Measurements from ENCODE around the gene CNIH3. TPM values are rescaled to one million over a fixed set of nuclear protein-coding genes. Genes with fewer than 3 reads are reported as not detected.

The CNIH3 gene
- total RNA-seq, 4 donors from 2014 or later: 0.81 to 2.2 (median 1.4) TPM

- Histone ChIP-seq H3K36me3 (no peaks in the 10 kb centered on the region), H3K4me3 (no peak overlapping the region), H3K9me3 (no peaks in the 10 kb centered on the region), H3K27me3 (no peaks in the 10 kb centered on the region), H3K4me1 (no peaks in the 10 kb centered on the region), H3K27ac (no peak overlapping the region)
- WGBS, 2 donors (ENCODE audit: low coverage in 1 of 2): 89% methylated on average over 5 of the region's 8 CpGs; no CpG with 5 or more reads in 1 of the 2 donors
- TF ChIP-seq POLR2AphosphoS5 (IDR thresholded peaks at IDR 0.05) (no peak), EP300 (IDR thresholded peaks at IDR 0.05) (no peak), POLR2A (IDR thresholded peaks at IDR 0.05) (no peak), CTCF (IDR thresholded peaks at IDR 0.05) (no peak)
- ATAC-seq: no peak
Observed at GRCh38 chr1:224632921-224633321, 16.8 kb downstream of the CNIH3 start.

GRCh38 chr1:224635356-224635755, 19.2 kb downstream of the CNIH3 start:
- no peak overlapping the region for H3K27ac ChIP-seq
- H3K36me3 ChIP-seq: no peaks in the 10 kb centered on the region
- 60 to 81% methylated on average over 1 to 5 of the region's 5 CpGs for WGBS, 2 donors (ENCODE audit: low coverage in 1 of 2)
- no peak overlapping the region for H3K4me3 ChIP-seq
- no peaks in the 10 kb centered on the region for H3K9me3 ChIP-seq
- no peaks in the 10 kb centered on the region for H3K4me1 ChIP-seq
- no peak for ATAC-seq
- H3K27me3 ChIP-seq: no peaks in the 10 kb centered on the region
- TF ChIP-seq CTCF (IDR thresholded peaks at IDR 0.05): no peak

- Histone ChIP-seq H3K36me3 (no peaks in the 10 kb centered on the region), H3K4me1 (no peaks in the 10 kb centered on the region), H3K4me3 (no peak overlapping the region), H3K27ac (no peak overlapping the region), H3K9me3 (no peaks in the 10 kb centered on the region), H3K27me3 (no peaks in the 10 kb centered on the region)
- WGBS, 2 donors (ENCODE audit: low coverage in 1 of 2): 50 to 70% methylated on average over 1 to 5 of the region's 5 CpGs
- no peak for ATAC-seq
- TF ChIP-seq CTCF (IDR thresholded peaks at IDR 0.05) (no peak), POLR2AphosphoS5 (IDR thresholded peaks at IDR 0.05) (no peak), EP300 (IDR thresholded peaks at IDR 0.05) (no peak), POLR2A (IDR thresholded peaks at IDR 0.05) (no peak)
Observed at GRCh38 chr1:224637515-224637914, 21.4 kb downstream of the CNIH3 start.

GRCh38 chr1:224637936-224638335, 21.8 kb downstream of the CNIH3 start:
- no peaks in the 10 kb centered on the region for H3K9me3 ChIP-seq
- no peaks in the 10 kb centered on the region for H3K36me3 ChIP-seq
- no peak overlapping the region for H3K27ac ChIP-seq
- 90 to 100% methylated on average over 4 to 7 of the region's 7 CpGs for WGBS, 2 donors (ENCODE audit: low coverage in 1 of 2)
- H3K27me3 ChIP-seq: no peaks in the 10 kb centered on the region
- no peaks in the 10 kb centered on the region for H3K4me1 ChIP-seq
- no peak for TF ChIP-seq POLR2AphosphoS5 (IDR thresholded peaks at IDR 0.05)
- TF ChIP-seq CTCF (IDR thresholded peaks at IDR 0.05): no peak
- no peak for TF ChIP-seq EP300 (IDR thresholded peaks at IDR 0.05)
- no peak for TF ChIP-seq POLR2A (IDR thresholded peaks at IDR 0.05)
- no peak for ATAC-seq
- no peak overlapping the region for H3K4me3 ChIP-seq

- TF ChIP-seq EP300 (IDR thresholded peaks at IDR 0.05) (no peak), CTCF (IDR thresholded peaks at IDR 0.05) (no peak), POLR2A (IDR thresholded peaks at IDR 0.05) (no peak), POLR2AphosphoS5 (IDR thresholded peaks at IDR 0.05) (no peak)
- ATAC-seq: no peak
- no peaks in the 10 kb centered on the region for H3K36me3 ChIP-seq
- H3K4me3 ChIP-seq: no peak overlapping the region
- 91 to 95% methylated on average over 5 of the region's 5 CpGs for WGBS, 2 donors (ENCODE audit: low coverage in 1 of 2)
- no peaks in the 10 kb centered on the region for H3K27me3 ChIP-seq
- H3K4me1 ChIP-seq: no peaks in the 10 kb centered on the region
- H3K27ac ChIP-seq: no peak overlapping the region
- H3K9me3 ChIP-seq: no peaks in the 10 kb centered on the region
Observed at GRCh38 chr1:224639426-224639975, 23.4 kb downstream of the CNIH3 start.
